ENCODE measurements around the gene WDR62.

WDR62 gene

DNA sequence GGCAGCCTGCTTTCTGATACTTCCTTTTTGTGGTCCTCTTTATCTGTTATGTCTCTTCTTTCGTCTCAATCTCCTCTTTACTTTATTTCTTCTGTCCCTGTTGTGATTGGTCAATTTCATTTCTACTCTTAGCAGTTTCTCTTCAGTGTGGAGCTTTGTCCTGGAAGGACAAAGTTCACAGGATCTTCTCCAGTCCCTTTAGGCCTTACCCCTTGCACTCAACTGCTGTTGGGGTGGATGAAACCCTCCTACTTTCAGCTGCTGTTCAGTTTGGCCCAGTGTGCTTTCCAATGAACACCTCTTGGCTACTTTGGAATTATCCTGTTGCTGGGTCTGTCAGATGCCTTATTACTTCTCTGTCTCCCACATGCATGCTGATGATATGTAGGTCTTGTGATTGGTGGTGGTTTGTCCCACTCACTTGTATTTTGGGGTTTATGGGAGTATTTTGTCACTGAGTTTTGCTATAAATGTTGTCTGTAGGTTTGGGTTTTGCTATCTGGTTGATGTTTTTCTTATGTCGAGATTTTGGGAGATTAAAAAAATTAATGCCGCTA lies 24.8 kb downstream of the WDR62 start:
- DNase-seq = no peak

DNA sequence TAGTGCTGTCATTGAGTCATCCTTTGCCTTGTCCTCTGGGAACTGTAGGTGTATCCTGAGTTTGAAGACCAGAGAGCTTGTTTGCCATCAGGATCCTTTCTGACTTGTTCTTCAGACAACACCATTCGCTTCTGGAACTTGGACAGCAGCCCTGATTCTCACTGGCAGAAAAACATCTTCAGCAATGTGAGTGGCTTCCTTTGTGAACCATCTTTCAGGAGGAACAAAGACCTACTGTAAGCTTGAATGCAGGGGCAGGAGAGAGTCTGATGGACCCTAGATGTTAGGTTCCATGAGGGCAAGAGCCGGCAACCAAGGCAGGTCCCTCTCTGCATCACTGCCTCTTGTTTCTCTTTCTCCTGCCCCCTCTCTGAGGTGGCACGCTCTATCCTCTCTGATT lies 26.7 kb downstream of the WDR62 start:
- no peak for DNase-seq

DNA sequence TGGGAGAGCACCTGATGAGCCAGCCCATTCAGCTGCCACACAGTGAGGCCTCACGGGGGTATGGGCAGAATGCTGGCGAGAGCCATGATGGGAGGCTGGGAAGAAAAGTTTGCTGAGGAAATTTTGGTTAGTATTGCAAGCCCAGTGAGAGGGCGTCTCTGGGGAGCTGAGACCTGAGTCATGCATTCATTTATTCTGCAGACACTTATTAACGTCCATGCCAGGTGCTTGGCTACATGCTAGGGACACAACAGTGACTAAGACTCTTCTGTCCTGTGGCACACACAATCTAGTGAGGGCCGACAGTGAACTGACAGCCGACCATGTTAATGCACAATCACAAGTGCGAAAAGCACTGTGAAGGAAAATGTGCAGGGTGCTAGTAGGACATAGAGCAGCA lies 27.2 kb downstream of the WDR62 start:
- DNase-seq = no peak

DNA sequence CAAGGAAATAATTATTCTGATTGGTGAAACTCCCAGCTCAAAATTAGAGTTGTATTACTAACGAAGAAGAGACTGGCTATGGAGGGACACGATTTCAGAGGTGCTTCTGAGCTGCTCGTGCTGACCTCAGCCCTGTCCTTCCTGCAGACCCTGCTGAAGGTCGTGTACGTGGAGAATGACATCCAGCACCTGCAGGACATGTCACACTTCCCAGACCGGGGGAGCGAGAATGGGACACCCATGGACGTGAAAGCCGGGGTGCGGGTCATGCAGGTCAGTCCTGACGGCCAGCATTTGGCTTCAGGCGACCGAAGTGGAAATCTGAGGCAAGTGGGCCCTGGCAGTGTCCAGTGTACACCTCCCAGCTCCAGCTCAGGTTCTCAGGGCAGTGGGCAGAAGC lies 28.2 kb downstream of the WDR62 start:
- DNase-seq = no peak

DNA sequence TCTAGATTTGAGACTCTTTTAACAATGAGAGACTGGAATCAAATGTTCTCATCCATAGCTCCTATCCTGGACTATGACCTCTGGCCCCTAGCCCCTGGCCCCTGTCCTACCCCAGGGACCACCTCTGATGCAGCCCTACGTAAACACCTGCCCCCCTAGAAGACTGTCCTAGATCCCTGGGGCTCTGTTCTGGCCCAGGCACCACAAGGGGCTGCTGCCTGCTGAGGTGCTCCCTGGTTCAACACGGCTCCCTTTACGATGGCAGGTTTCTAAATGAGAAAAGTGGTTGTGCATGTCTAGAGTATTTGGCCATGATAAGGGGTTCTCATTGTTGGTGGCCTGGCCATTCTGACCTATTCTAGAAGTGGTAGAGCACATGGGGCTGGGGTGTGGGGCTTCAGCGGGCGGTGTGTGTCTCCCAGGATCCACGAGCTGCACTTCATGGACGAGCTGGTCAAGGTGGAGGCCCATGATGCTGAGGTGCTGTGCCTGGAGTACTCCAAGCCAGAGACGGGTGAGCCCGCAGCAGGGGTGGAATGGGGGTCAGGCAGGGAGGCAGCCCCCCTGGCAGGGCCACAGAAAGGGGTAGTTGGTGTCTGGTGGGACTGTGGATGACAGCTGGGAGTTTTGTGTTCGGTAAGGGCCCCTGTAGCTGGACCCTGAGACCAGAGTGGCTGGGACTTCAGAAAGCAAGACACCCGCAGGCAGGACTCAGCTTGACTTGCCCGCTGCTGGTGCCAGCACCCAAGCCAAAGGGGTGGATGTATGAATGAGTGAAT lies 29.7 kb downstream of the WDR62 start:
- DNase-seq = no peak

DNA sequence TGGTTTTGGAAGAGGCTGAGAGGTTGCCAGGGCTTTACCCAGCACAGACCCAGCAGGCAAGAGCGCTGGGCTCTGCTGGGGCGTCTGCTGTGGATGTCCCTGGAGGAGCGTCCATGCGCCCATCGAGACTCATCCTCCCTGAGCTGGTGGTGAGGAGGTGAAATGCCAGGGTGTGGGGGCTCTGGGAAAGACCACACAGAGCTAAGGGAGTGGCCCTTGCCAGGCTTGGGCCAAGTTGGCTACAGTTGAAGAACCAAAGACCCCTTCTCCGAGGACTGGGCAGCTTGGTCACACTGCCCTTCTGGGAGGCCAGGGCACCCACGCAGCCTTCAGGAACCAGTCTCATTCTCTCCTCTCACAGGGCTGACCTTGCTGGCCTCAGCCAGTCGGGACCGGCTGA lies 31.6 kb downstream of the WDR62 start:
- no peak for DNase-seq

DNA sequence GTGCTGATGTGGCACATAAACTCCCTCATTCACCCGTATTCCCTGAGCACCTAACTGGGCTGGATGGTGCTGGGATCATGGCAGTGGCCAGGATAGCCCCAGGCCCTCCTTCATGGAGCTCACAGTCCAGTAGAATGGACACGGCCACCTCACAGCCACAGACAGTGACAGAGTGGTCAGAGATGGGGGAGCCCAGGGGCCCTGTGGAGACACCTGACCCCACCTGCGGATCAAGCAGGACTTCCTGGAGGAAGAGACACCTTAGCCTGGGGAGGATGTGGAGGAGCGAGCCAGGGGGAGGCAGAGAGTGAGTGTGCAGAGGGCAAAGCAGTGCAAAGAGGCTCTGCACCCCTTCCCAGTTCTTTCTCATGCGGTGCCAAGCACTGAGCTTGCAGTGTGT lies 35.1 kb downstream of the WDR62 start:
- DNase-seq = no peak

DNA sequence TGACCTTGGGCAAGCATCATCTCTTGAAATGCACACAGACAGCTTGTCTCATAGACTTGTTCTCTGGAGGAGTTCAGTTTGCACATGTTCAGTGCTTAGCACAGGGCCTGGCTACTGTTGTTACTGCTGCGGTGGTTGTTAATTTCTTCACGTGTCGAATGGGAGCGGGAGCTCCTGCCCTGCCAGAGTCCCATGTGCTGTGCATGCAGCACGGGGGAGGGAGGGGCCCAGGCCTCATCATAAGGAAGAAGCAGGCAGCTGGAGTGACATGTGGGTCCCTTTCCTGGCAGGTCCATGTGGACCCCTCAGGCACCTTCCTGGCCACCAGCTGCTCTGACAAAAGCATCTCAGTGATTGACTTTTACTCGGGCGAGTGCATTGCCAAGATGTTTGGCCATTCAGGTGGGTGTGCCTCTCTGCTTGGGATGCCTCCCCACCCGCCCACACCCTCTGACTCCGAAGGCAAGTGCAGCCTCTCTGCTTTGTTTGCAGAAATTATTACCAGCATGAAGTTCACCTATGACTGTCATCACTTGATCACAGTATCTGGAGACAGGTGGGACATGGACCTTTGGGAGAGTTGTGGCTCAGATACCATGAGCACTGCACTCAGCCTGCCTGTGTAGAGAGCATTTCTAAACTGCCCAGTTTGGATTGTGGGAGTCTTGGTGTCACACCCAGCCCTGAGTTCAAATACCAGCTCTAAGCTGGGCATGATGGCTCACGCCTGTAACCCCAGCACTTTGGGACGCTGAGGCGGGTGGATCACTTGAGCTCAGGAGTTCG lies 36.4 kb downstream of the WDR62 start:
- DNase-seq = no peak

DNA sequence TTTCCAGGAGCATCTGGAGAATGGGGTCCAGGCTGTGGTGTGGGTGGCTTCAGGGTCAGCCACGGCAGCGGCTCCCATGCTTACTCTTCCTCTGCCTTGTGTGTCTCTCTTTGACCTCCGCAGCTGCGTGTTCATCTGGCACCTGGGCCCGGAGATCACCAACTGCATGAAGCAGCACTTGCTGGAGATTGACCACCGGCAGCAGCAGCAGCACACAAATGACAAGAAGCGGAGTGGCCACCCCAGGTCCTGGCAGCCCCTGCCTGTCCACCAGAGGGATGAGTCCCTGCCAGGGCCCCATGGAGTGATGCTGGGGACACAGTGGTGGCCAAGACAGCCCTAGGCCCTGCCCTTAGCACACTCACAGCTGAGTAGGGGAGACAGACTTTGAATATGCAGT lies 37.9 kb downstream of the WDR62 start:
- DNase-seq = no peak

DNA sequence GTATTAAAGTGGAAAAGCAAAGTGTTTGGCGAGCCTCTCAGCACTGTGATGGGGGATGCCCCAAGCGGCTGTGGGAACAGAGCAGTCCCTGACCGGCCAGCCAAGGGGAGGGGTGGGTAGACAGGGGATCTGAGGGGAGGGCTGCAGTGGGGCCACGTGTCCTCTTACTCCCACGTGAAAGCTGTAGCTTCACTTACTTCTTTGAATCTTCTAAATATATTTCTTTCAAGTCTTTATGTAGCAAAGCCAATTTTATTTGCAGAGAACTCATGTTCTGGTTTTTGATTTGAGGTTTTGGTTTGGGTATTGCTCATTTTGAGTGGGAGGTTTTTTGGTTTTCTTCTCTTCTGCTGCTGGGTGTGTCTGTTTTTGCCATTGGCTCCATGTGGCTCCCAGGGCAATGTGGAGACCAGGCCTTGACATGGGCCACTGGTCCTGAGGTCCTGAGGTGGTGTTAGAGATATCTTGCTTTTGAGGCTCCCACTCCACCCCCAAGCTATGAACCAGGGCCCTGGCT lies 38.5 kb downstream of the WDR62 start:
- no peak for DNase-seq

DNA sequence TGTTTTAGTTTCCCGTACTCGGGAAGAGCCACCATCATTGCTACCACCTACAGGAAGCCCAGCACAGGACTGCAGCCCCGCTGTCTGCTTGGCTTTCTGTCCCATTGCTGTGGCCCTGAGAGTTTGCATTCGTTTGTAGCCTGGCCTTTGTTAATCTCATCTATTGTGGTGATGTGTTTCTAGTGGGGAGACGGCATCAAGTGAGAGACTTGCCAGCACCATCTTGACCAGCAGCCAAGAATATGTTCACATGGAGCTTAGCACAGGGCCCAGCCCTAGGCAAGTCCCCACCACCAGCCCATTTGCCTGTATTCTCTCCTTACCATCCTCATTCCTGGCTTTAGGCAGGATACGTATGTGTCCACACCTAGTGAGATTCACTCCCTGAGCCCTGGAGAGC lies 39.0 kb downstream of the WDR62 start:
- DNase-seq = no peak

DNA sequence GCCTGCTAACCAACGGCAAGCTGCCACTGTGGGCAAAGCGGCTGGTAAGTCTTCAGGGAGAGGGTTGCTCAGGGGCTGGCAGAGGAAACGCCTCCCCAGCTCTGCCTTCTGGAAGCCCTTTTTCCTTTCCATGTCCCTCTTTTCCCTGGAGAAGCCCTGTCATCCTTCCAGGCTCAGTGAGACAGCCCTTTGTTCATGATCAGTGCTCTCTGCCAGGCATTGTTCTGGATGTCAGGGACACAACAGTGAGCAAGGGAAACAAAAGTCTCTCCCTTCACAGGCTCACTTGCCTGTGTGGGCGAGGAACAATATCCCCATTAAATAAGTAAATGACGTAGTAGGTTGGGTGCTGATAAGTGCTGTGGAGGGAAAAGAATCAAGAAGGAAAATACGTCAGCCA lies 42.3 kb downstream of the WDR62 start:
- no peak for DNase-seq

DNA sequence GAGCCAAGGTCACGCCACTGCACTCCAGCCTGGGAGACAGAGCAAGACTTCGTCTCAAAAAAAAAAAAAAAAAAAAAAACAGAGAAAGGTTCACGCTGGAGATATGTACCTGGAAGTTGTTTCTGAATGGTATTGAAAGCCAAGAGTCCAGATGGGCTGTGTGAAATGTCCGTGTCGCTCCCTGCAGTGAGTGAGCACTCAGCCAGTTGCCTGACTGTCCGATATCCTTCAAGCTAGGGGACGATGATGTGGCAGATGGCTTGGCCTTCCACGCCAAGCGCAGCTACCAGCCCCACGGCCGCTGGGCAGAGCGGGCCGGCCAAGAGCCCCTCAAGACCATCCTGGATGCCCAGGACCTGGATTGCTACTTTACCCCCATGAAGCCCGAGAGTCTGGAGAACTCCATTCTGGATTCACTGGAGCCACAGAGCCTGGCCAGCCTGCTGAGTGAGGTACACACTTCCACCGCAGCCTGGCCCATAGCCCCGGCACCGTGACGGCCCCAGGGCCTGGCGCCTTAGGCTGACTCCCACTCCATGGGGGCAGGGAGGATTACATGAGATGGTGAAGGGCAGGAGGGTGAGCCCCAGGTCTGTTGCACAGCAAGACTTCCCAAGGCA lies 44.6 kb downstream of the WDR62 start:
- no peak for DNase-seq

DNA sequence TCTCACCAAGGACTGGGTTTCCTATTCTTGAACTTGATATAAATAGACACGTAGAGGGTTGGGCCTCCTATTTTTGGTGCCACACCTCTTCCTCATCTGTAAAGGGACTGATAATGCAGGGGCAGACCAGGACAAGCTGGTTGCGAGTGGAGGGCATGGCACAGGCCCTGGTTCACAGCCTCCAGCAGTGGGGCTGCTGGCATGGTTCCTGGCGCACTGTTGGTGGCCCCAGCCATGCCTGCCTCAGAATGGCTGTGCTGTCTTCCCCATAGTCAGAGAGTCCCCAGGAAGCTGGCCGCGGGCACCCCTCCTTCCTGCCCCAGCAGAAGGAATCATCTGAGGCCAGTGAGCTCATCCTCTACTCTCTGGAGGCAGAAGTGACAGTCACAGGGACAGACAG lies 45.8 kb downstream of the WDR62 start:
- no peak for DNase-seq

DNA sequence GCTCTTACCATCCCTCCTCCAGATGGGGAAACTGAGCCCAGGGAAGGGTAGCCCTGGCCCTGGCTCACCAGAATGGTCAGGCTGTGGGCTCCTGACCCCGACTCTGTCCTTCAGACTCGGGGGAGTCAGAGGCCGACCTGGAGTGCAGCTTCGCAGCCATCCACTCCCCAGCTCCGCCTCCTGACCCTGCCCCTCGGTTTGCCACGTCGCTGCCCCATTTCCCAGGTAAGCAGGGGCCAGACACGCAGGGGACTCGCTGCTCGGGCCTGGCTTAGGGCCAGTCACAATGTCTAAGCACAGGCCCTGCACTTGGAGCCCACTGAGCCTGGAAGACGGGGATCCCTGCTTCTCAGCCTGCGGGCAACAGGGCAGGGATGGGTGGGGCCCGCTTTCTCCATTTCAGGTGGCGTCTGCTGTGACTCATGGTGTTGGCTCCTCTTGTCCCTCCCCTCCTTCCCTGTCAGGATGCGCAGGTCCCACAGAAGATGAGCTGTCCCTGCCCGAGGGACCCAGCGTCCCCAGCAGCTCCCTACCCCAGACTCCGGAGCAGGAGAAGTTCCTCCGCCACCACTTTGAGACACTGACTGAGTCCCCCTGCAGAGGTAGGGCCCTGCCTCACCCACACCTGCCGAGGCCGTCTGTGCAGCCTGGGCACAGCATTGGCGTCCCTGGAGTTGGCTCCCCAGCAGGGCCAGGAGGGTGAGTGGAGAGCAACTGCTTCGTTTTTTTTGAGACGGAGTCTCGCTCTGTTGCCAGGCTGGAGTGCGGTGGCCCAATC lies 47.0 kb downstream of the WDR62 start:
- no peak for DNase-seq

DNA sequence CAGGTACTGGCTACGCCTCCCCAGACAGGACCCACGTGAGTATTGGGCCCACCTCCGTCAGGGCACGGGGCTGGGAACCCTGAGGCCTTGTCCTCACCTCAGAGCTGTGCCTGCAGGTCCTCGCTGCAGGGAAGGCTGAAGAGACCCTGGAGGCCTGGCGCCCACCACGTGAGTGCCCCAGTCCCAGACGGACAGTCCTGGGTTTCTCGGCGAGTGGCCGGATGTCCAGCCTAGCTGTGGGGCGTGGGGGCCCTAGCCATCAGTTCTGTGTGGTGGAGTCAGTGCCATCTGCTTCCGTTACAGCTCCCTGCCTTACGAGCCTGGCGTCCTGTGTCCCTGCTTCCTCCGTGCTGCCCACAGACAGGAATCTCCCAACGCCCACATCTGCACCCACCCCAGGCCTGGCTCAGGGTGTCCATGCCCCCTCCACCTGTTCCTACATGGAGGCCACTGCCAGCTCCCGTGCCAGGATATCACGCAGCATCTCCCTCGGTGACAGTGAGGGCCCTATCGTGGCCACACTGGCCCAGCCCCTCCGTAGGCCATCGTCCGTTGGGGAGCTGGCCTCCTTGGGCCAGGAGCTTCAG lies 48.4 kb downstream of the WDR62 start:
- DNase-seq = no peak

DNA sequence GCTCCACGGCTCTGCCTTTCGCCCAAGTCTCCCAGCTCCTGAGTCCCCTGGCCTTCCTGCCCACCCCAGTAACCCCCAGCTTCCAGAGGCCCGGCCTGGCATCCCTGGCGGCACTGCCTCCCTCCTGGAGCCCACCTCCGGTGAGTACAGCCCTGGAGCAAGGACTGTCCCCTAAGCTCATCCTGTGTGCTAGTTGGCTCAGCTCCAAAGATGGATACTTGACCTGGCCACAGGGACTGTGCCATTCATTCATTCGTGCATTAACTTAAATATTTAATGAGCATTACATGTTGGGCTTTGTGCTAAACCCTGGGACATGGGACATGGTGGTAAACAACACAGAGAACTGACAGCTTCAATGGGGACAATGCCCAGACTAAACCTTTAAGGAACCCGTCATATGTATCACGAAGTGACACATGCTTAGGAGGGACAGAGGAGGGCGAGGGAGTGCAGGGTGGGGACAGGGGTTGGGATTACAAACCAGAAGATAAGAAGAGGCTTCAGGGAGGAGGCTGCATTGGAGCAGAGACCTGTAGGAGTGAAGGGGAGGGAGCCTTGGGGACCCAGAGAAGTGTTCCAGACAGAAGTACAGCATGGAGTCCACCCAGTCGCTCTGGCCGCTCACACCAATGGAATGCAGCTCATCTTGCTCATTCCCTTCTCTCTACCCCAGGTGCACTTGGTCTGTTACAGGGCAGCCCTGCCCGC lies 49.3 kb downstream of the WDR62 start:
- DNase-seq = no peak

DNA sequence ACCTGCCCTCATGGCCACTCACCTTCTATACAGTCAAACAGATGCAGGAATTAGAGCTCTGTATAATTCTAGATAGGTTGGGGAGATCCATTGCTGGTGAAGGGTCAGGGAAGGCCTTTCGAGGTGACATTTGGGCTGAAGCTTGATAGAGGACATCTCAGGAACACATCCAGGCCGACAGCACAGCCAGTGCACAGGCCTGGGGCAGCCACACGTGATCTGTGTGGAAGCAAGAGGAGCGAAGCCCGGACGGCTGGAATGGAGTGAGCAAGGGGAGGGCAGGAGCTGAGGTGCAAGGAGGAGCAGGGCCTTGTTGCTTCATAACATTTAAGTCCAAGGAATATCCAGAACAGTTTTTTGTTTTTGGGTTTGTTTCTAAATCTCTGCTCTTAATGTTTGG lies 51.7 kb downstream of the WDR62 start:
- no peak for DNase-seq

DNA sequence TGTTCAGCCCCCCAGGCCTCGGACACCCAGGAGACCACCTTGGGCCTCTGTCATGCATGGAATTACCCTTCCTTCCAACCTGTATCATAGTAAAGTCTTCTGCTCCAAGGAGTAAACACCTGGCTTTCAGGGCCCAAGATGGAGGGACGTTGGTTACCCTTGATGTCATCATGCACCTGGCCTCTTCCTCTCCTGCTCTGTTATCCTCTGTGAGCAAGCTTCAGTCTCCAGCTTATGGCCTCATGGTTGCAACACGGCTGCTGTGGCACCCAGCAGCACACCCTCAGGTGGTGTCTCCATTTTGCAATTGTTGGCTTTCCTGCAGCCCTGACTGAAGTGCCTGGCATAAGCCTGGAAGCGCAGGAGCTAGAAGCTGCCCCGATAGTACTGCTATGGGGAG lies 52.3 kb downstream of the WDR62 start:
- no peak for DNase-seq

DNA sequence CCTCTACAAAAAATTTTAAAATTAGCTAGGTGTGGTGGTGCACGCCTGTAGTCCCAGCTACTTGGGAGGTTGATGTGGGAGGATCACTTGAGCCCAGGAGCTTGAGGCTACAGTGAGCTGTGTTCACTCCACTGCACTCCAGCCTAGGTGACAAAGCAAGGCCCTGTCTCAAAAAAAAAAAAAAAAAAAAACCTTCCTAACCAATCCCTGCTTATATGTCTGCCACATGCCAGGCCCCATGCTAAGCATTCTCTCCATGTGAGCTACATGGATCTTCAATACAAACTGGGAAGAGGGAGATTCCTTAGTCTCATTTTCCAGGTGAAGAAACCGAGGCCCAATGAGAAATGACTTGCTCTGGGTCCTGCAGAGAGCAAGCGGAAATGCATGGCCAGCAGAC lies 54.0 kb downstream of the WDR62 start:
- DNase-seq = no peak
